Fibroblast of the aortic adventitia (primary cell): ENCODE measurements around the gene FOXA3. TPM values are rescaled to one million over a fixed set of nuclear protein-coding genes. Genes with fewer than 3 reads are reported as not detected.

Experiments
- DNase-seq: peaks from one replicate; pipeline ENCODE4 v3.0.0-alpha.2; 2010; ENCODE audit warnings: low read depth
- H3K4me3 ChIP-seq: 2 replicates; pipeline ENCODE4 v1.5.1; 2011; ENCODE audit warnings: low read depth, mild to moderate bottlenecking, control low read depth, low read length, moderate library complexity
- CTCF ChIP-seq: IDR thresholded peaks from 2 replicates; pipeline ENCODE4 v1.5.1; 2011; ENCODE audit warnings: mild to moderate bottlenecking, low read length, control low read depth, inconsistent platforms; ENCODE audit not compliant: insufficient read depth
- total RNA-seq: library from RNA; depleted of rRNA; stranded (reverse); fragments of >200 nt; gene quantifications from 2 replicates; pipeline ENCODE4 v1.2.3, GENCODE V29; 2012; ENCODE audit warnings: low replicate concordance

Gene FOXA3
- total RNA-seq, 1 donor = not detected

GRCh38 chr19:45824041-45824471, 40.1 kb upstream of the FOXA3 start:
- no peak overlapping the region for H3K4me3 ChIP-seq
- no peak for DNase-seq
- TF ChIP-seq CTCF = no peak

- no peak for TF ChIP-seq CTCF
- H3K4me3 ChIP-seq = no peak overlapping the region
- DNase-seq = no peak
These were observed 39.4 kb upstream of the FOXA3 start for GRCh38 chr19:45824531-45825262.

GRCh38 chr19:45825263-45825605, 38.9 kb upstream of the FOXA3 start:
- no peak for DNase-seq
- no peak overlapping the region for H3K4me3 ChIP-seq
- TF ChIP-seq CTCF = no peak

- no peak for TF ChIP-seq CTCF
- H3K4me3 ChIP-seq = no peak overlapping the region
- no peak for DNase-seq
These were observed 37.9 kb upstream of the FOXA3 start for GRCh38 chr19:45825917-45826893.

DNA sequence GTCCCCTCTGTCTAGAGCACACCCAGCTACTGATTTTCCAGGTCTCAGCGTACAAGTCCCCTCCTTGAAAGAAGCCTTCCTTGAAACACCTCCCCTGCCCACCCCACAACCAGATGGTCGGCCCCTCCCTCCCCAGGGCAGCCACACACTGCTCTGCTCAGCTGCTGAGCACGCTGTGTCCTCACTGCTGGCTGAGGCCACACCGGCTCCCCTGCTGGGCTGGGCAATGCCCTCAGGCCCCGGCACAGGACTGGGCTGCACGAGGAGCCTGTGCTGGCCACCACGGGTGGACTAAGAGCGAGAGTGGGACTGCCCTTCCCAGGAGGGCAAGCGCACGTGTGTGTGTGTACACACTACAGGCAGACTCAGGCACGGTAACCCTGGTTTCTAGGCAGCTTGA, 37.2 kb upstream of the FOXA3 start:
- TF ChIP-seq CTCF = no peak
- no peak overlapping the region for H3K4me3 ChIP-seq
- no peak for DNase-seq

DNA sequence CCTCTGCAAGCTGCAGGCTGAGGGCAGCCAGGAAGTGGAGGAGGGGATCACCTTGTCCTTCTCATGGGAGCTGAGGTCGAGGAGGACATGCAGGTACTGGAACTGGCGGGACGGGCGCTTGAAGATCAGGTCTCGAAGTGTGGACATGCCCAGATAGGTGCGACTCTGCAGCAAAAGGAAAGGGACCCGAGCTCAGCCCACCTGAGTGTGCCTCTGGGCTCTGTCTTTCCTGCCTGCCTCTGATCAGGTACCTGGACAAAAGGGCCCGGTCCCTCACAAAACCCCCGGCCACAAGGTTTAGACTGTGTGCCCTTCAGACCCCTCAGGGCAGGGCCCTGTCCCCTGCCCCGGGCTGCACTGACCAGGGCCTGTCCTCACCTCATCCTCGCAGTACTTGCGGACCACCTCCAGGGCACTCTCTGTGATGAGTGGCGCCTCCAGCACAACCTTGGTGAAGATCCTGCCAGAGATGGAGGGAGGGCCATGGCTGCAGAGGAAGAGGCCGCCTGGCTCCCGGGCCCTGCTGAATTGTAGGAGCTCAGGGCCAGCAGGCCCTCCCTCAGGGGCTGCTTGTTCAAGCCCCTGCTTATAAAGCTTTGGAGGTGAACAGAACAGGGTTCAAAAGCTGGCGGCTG, 36.5 kb upstream of the FOXA3 start:
- DNase-seq = no peak
- TF ChIP-seq CTCF = no peak
- no peak overlapping the region for H3K4me3 ChIP-seq
